GM23338 (cell line): ENCODE data around the gene GSS. TPM values are rescaled to one million over a fixed set of nuclear protein-coding genes. Genes with fewer than 3 reads are reported as not detected.

Source experiments
- ATAC-seq: fragments of 200-7000 bp; cut with Tn5 transposase; 3 replicates; pipeline ENCODE4 v1.9.1; 2020
- DNase-seq: peaks from one replicate; pipeline ENCODE4 v3.0.0-alpha.2; 2015; ENCODE audit warnings: low spot score
- H2AFZ ChIP-seq: fragments of 200-600 bp; sonication (generic); 2 replicates; pipeline ENCODE4 v1.8.0; 2016; ENCODE audit warnings: antibody characterized with exemption, mild to moderate bottlenecking, moderate library complexity
- H3F3A ChIP-seq: fragments of 200-600 bp; sonication (generic); replicated peaks from 2 replicates; pipeline ENCODE4 v1.8.0; 2017; ENCODE audit warnings: antibody characterized with exemption, mixed run types, low read depth
- H3K27ac ChIP-seq: fragments of 200-600 bp; sonication (generic); 2 replicates; pipeline ENCODE4 v1.6.1; 2016; ENCODE audit warnings: low read depth
- H3K27me3 ChIP-seq: fragments of 200-600 bp; sonication (generic); 2 replicates; pipeline ENCODE4 v1.8.0; 2016; ENCODE audit warnings: mild to moderate bottlenecking, mixed run types, moderate library complexity; ENCODE audit not compliant: insufficient read depth
- H3K36me3 ChIP-seq: fragments of 200-600 bp; sonication (generic); 2 replicates; pipeline ENCODE4 v1.8.0; 2016; ENCODE audit warnings: mild to moderate bottlenecking; ENCODE audit not compliant: insufficient read depth
- H3K4me1 ChIP-seq: fragments of 200-600 bp; sonication (generic); 2 replicates; pipeline ENCODE4 v1.8.0; 2016; ENCODE audit warnings: mild to moderate bottlenecking, moderate library complexity; ENCODE audit not compliant: insufficient read depth
- H3K4me2 ChIP-seq: fragments of 200-600 bp; sonication (generic); 2 replicates; pipeline ENCODE4 v1.7.1; 2017; ENCODE audit warnings: mixed run types
- H3K4me3 ChIP-seq: fragments of 200-600 bp; sonication (generic); 2 replicates; pipeline ENCODE4 v1.6.1; 2016; ENCODE audit warnings: mixed run types
- H3K79me2 ChIP-seq: fragments of 200-600 bp; sonication (generic); replicated peaks from 2 replicates; pipeline ENCODE4 v1.8.0; 2017; ENCODE audit warnings: mild to moderate bottlenecking; ENCODE audit not compliant: insufficient read depth
- H3K9me2 ChIP-seq: fragments of 200-600 bp; sonication (generic); 2 replicates; pipeline ENCODE4 v1.8.0; 2017; ENCODE audit not compliant: insufficient read depth
- H4K20me1 ChIP-seq: fragments of 200-600 bp; sonication (generic); replicated peaks from 2 replicates; pipeline ENCODE4 v1.8.0; 2017; ENCODE audit warnings: mild to moderate bottlenecking; ENCODE audit not compliant: insufficient read depth
- H3K27ac Mint-ChIP-seq: 2 replicates; pipeline ENCODE4 v1.8.0; 2020; ENCODE audit warnings: inconsistent platforms, mild to moderate bottlenecking, moderate library complexity, mixed read lengths
- H3K27me3 Mint-ChIP-seq: 3 replicates; pipeline ENCODE4 v1.8.0; 2022; ENCODE audit warnings: low read depth, mild to moderate bottlenecking, moderate library complexity, mixed read lengths, inconsistent platforms; ENCODE audit not compliant: insufficient read depth, poor library complexity
- H3K36me3 Mint-ChIP-seq: 3 replicates; pipeline ENCODE4 v1.8.0; 2021; ENCODE audit warnings: low read depth, mild to moderate bottlenecking, inconsistent platforms, moderate library complexity, mixed read lengths
- H3K4me1 Mint-ChIP-seq: 3 replicates; pipeline ENCODE4 v1.8.0; 2020; ENCODE audit warnings: mild to moderate bottlenecking, inconsistent platforms, mixed read lengths
- H3K4me3 Mint-ChIP-seq: 3 replicates; pipeline ENCODE4 v1.8.0; 2021; ENCODE audit warnings: moderate library complexity, mild to moderate bottlenecking, inconsistent platforms, mixed read lengths
- H3K9me3 Mint-ChIP-seq: 3 replicates; pipeline ENCODE4 v1.8.0; 2020; ENCODE audit warnings: moderate library complexity, mild to moderate bottlenecking, inconsistent platforms, mixed read lengths
- CREB1 ChIP-seq: fragments of 250-450 bp; sonication (Bioruptor Pico); IDR thresholded peaks from 2 replicates; pipeline ENCODE4 v1.5.0; 2020; ENCODE audit warnings: low read depth, mild to moderate bottlenecking, moderate library complexity
- CTCF ChIP-seq, 2 experiments: fragments of 200-600 bp in 1 of 2; sonication (generic) in 1 of 2; conservative IDR thresholded peaks; 2 replicates each; pipeline versions ENCODE4 v1.5.1 to v1.6.1; 2016 to 2017; ENCODE audit warnings: antibody characterized with exemption in 2 of 2, low read depth in 2 of 2, mild to moderate bottlenecking in 2 of 2, moderate library complexity in 1 of 2
- ETS1 ChIP-seq: IDR thresholded peaks from 2 replicates; pipeline ENCODE4 v1.6.1; 2016; ENCODE audit warnings: antibody characterized with exemption
- EZH2 ChIP-seq: fragments of 200-600 bp; sonication (generic); IDR thresholded peaks from one replicate; pipeline ENCODE4 v1.8.0; 2017; ENCODE audit warnings: antibody characterized with exemption, mild to moderate bottlenecking, low read depth; ENCODE audit not compliant: unreplicated experiment
- EZH2phosphoT487 ChIP-seq: fragments of 200-600 bp; sonication (generic); IDR thresholded peaks from one replicate; pipeline ENCODE4 v1.8.1; 2018; ENCODE audit warnings: antibody characterized with exemption; ENCODE audit not compliant: unreplicated experiment
- JUNB ChIP-seq: IDR thresholded peaks from one replicate; pipeline ENCODE4 v1.6.1; 2016; ENCODE audit warnings: antibody characterized with exemption; ENCODE audit not compliant: unreplicated experiment
- POLR2AphosphoS5 ChIP-seq: IDR thresholded peaks from 2 replicates; pipeline ENCODE4 v1.6.1; 2016; ENCODE audit warnings: antibody characterized with exemption, low read depth
- REST ChIP-seq: IDR thresholded peaks from one replicate; pipeline ENCODE4 v1.6.1; 2018; ENCODE audit warnings: antibody characterized with exemption; ENCODE audit not compliant: unreplicated experiment
- STAT1 ChIP-seq: IDR thresholded peaks from one replicate; pipeline ENCODE4 v1.6.1; 2016; ENCODE audit warnings: antibody characterized with exemption; ENCODE audit not compliant: unreplicated experiment
- ZNF114 ChIP-seq: fragments of 250-450 bp; sonication (Bioruptor Pico); IDR thresholded peaks from 2 replicates; pipeline ENCODE4 v1.5.0; 2020; ENCODE audit warnings: mild to moderate bottlenecking, moderate library complexity
- ZNF331 ChIP-seq: fragments of 250-450 bp; sonication (Bioruptor Pico); IDR thresholded peaks from 2 replicates; pipeline ENCODE4 v1.5.0; 2020; ENCODE audit warnings: low read depth, mild to moderate bottlenecking, moderate library complexity
- ZNF462 ChIP-seq: fragments of 250-450 bp; sonication (Bioruptor Pico); IDR thresholded peaks from 2 replicates; pipeline ENCODE4 v1.5.0; 2020; ENCODE audit warnings: mild to moderate bottlenecking, moderate library complexity
- polyA plus RNA-seq: library from polyadenylated mRNA; unstranded; fragments of >200 nt; fragmentation: Nextera tagmentation; extraction: Ambion mirVana; gene quantifications from 2 replicates; pipeline ENCODE4 v1.2.1, GENCODE V29; 2016
- total RNA-seq: library from RNA; depleted of rRNA; stranded (reverse); fragments of >200 nt; shearing (Covaris generic); gene quantifications from 2 replicates; pipeline ENCODE4 v1.2.3, GENCODE V29; 2014

The GSS gene
- total and polyA plus RNA-seq, 2 experiments from 2014 or later: 34.0 to 63.3 TPM

GRCh38 chr20:34915749-34916455, 39.7 kb downstream of the GSS start (continued):
- no peak for TF ChIP-seq REST
- TF ChIP-seq EZH2phosphoT487: no peak
- no peak for TF ChIP-seq POLR2AphosphoS5
- TF ChIP-seq CREB1: no peak
- no peak for TF ChIP-seq ZNF331 (CRISPR knock-in tag)

GRCh38 chr20:34915131-34915530, 40.5 kb downstream of the GSS start:
- ATAC-seq (no peak), DNase-seq (no peak)
- Histone ChIP-seq H4K20me1 (peaks cover 3% of the 10 kb centered on the region; the same call in 1 of the 2 replicates), H3K4me1 (no peaks in the 10 kb centered on the region), H3K4me3 (no peak overlapping the region), H2AFZ (no peak overlapping the region), H3K36me3 (no peaks in the 10 kb centered on the region), H3K27me3 (no peaks in the 10 kb centered on the region), H3F3A (no peaks in the 10 kb centered on the region), H3K79me2 (no peaks in the 10 kb centered on the region), H3K27ac (no peak overlapping the region; the same call in 1 of the 2 replicates), H3K4me2 (no peak overlapping the region), H3K9me2 (no peaks in the 10 kb centered on the region; the same call in 1 of the 2 replicates)
- Mint-ChIP-seq H3K36me3 (peaks cover 2% of the 10 kb centered on the region; the same call in 2 of the 3 replicates), H3K9me3 (no peaks in the 10 kb centered on the region), H3K27me3 (peaks cover 2% of the 10 kb centered on the region), H3K4me3 (no peak overlapping the region), H3K27ac (no peak overlapping the region), H3K4me1 (no peaks in the 10 kb centered on the region)
- TF ChIP-seq ZNF331 (CRISPR knock-in tag): no peak
- TF ChIP-seq POLR2AphosphoS5: no peak
- TF ChIP-seq CTCF (conservative IDR thresholded peaks at IDR 0.05; ENCODE audit: low read depth in 2 of 2): no peak
- TF ChIP-seq STAT1: no peak
- TF ChIP-seq ZNF114: no peak
- TF ChIP-seq CREB1: no peak
- TF ChIP-seq JUNB: no peak
- no peak for TF ChIP-seq ZNF462
- no peak for TF ChIP-seq ETS1
- no peak for TF ChIP-seq EZH2phosphoT487
- TF ChIP-seq EZH2: no peak
